ENCODE results near the gene CNIH2. TPM values are rescaled to one million over a fixed set of nuclear protein-coding genes. Genes with fewer than 3 reads are reported as not detected.
A peak's percentile ranks its signal among the peaks of the same experiment; 100 is the strongest.
"Not testable (repeated sequence)": the region's sequence is repeated elsewhere in the genome, so short reads cannot be mapped to it uniquely, and the experiment has no call there.

Gene CNIH2
- total RNA-seq, 1 experiment from 2014 or later: 2.6 TPM

DNA sequence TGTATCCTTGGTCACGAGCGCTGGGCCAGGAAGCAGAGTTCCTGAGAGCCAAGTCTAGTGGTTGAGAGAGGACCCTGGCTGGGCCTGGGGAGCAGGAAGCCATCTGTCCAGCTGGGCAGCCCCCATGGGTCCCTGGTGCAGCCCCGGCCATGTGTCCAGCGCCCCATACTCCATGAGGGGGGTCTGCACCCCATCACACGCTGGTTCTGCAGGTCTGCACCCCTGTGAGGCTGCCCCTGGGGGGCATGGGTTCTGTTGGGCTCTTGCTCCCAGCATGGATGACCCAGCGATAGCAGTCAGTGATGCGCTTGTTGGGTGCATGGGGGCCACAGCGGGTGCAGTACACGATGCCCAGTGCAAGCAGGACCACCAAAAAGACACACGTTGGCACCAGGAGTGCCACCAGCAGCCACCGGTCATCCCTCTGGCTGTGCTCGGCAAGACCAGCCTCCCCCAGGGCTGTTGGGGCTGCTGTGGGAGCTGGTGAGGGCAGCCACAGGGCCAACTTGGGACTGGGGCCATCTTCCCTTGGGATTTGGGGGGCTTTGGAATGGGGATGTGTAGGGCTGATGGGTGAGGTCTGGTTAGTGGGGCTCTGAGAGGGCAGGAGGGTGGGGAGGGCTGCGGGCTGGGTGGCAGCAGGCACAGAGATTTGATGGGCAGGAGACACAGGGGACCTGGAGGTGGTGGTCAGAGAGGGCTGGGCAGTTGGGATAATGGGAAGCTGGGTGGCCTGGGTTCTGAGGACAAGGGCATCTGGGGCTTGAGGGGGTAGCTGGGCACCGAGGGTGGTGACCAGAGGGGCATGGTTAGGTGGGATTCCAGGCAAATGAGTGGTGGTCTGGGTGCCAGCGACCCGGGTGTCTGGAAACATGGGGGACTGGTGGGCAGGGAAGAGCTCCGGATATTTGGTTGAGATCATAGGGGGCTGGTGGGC, 36.9 kb downstream of the CNIH2 start:
- DNase-seq (ENCODE audit: low read depth): no peak

DNA sequence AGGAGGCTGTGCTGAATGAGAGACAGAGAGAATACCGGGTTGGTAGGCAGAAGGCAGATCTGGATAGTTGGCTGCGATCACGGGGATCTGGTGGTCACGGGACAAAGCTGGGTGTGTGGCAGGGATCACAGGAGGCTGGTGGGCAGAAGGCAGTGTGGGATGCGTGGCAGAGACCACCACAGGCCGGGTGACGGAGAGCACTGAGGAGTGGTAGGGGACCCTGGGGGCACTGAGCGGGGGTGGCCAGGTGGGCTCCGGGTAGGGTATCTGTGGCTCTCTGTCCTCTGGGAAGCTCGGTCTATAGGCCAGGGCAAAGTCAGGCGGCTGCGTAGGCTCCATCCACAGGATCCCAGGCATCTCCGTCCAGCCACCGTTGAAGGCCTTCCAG, 37.5 kb downstream of the CNIH2 start:
- no peak for DNase-seq (ENCODE audit: low read depth)

DNA sequence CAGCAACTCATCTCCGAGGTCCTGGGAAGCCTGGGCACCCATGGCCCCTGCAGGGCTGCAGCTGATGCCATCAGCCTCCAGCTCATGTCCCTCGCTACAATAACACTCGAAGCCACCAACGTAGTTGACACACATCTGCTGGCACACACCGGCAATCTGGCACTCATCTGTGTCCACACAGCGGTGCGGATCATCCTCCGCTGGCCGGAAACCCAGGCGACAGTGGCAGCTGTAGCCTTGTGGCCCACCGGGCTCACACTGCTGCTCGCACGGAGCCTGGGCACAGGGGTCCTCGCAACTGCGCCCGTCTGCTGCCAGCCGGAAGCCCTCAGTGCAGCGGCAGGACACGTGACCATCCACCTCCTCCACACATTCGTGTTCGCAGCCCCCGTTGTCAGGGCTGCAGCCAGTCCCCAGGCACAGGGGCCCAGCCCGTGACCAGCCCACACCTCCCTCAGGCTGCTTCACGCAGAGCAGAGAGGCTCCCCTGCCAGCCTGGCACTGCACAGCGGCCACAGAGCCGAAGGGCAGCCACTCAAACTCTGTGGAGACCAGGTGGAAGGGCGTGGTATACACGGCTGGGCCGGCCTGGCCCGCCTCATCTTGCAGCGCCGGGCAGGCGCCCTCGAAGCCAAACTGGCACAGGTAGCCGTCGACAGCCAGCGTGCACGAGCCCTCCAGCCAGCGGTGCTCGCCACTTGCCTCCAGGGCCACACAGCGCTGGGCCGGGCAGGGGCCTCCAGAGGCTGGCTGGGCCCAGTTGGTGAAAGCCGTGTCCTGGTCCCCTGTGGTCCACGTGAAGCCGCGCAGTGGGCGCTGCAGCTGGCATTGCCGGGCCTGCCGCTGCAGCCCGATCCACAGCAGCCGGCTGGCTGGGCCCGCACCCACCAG, 38.2 kb downstream of the CNIH2 start:
- DNase-seq (ENCODE audit: low read depth): no peak

DNA sequence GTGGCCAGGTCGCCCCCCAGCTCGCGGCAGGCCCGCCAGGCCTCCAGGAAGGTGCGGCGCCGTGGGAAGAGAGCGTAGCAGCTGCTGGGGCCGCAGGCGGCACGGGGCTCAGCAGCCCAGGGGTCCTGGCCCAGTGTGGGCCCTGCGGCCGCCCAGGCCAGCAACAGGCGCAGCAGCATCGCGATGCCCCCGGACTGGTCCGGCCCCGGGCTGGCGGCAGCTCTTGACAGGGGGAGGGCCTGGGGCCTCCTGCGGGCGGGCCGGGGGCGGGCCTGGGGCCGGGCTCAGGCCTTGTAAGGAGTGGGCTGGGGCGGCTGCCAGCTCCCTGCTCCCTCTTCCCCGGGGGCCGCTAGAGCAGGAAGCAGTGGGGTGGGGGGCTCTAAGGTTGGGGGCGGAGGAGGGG, 38.9 kb downstream of the CNIH2 start, which contains the start of gene CD248:
Gene CD248, minus strand, starts transcription at position 196 of the 403 bp plus-strand sequence. Its CDS starts 17 bp downstream, at position 179.
- DNase-seq (ENCODE audit: low read depth): no peak

DNA sequence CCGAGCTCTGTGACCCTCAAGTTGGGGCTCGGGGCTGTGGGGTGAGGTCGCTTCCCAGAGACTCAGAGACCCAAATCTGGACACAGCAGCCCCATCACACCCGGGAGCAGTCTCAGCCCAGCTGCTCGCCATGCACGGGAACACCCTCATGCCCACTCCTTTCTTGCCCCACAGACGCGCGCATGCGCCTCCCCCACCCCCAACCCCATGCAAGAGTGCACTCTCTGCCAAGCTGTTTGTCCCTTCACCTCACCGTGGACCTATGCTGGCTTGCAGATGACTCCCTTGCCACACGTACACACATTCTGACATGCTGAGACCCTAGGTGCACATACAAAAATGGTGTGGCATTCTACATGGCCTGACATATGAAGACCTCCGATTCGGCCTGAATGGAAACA, 39.3 kb downstream of the CNIH2 start:
- no peak for DNase-seq (ENCODE audit: low read depth)

DNA sequence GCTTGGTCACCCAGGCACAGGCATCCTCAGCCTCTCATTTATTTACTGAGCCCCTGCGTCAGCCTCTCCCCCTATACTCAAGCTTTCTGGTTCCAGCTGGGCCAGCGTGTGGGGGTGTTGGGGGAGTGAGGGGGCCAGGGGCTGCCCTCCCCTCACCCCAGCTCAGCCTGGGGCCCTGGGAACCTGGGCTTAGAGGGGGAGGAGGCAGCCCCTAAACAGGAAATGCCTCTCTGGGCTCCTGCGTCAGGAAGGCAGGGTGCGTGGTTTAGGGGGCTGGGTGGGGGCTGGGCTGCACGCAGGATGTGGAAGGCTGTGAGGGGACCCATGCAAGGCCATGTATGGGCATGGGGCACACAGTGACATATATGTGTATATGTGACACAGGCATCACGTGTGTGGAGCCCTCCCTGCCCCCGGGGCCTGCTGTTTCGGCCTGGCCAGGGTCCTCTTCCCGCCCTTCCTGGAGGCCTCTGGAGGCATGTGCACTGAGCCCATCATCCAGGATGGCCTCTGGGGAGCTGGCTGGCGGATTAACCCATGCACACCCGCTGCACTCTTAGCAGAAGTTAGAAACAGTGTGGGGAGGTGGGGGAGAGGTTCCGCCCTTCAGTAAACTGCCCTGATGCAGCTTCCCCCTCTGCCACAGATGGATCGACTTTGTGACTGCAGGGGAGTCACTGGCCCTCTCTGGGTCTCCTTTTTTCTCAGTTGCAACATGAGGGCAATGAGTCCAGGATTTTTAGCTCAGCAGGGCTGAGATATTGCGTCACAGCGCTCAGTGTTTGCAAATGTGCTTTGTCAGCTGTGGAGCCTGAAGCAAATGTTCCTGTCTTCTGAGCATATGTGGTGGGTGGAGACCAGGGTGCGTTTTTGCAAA, 40.0 kb downstream of the CNIH2 start:
- no peak for DNase-seq (ENCODE audit: low read depth)

DNA sequence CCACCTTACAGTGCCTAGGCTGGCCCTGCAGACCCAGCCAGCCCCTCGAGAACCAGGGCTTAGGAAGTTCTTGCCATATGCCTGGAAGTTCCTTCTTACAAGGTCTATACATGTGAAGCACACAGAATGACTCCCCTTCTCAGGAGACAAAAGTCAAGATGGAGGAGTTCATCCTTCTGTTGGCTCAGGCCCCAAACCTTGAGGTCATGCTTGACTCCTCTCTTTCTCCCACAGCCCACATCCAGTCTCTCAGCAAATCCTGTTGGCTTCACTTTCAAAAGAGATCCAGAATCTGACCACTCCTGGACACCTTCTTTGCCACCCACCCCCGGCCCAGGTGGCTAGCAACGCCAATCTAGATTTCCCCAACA, 40.6 kb downstream of the CNIH2 start:
- DNase-seq (ENCODE audit: low read depth): no peak

DNA sequence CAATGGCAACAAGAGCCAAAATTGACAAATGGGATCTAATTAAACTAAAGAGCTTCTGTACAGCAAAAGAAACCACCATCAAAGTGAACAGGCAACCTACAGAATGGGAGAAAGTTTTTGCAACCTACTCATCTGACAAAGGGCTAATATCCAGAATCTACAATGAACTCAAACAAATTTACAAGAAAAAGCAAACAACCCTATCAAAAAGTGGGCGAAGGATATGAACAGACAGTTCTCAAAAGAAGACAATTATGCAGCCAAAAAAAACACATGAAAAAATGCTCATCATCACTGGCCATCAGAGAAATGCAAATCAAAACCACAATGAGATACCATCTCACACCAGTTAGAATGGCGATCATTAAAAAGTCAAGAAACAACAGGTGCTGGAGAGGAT, 42.3 kb downstream of the CNIH2 start:
- DNase-seq (ENCODE audit: low read depth): not testable (repeated sequence)

DNA sequence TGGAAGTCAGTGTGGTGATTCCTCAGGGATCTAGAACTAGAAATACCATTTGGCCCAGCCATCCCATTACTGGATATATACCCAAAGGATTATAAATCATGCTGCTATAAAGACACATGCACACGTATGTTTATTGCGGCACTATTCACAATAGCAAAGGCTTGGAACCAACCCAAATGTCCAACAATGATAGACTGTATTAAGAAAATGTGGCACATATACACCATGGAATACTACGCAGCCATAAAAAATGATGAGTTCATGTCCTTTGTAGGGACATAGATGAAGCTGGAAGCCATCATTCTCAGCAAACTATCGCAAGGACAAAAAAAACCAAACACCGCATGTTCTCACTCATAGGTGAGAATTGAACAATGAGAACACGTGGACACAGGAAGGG, 42.8 kb downstream of the CNIH2 start:
- DNase-seq (ENCODE audit: low read depth): not testable (repeated sequence)

DNA sequence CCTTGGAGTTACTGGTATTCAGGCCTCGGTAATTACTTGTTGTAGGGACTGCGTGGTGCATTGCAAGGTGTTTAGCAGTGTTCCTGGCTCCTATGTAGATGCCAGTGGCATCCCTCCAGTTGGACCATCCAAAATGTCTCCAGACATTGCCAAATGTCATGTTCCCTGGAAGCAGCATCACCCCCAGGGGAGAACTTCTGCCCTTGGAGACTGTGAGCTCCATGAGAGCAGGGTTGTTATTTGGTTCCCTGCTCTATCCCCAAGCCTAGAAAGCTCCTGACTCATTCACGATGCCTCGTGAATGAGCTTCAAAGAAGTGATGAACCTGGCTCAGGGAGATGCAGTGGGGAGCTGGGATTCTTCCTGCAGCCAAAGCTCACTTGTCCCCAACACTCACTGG, 43.6 kb downstream of the CNIH2 start:
- DNase-seq (ENCODE audit: low read depth): no peak

DNA sequence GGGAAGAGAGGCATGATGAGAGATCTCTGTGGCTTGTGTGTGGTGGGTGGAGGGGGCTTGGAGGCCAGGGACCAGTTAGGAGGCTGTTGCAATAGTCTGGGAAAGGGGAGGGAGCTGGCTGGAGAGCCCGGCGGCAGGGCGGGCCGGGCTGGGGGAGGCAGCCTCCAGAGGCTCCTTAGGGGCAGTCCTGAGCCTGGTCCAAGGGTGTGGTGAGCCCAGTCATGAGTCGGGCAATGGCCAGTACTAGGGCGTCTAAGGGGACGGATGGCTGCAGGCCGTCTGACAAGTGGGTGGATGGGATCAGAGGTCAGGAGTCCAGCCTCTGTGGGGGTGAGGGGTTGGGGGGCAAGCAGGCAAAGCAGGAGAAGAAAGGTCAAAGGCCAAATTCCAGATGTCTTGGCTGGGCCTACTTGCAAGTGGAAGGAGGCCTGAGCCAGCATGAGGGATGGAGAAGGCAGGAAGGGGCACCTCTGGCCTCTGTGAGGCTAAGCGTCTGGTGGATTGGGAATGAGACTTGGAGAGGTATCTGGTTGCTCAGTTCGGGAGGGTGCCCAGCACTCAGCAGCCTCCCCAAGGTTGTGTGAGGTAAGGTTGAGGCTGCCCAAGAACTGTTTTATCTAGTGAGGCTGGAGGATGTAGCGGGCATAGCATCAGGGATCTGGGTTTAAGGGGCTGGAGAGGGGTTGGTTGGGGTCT, 44.9 kb downstream of the CNIH2 start:
- no peak for DNase-seq (ENCODE audit: low read depth)

DNA sequence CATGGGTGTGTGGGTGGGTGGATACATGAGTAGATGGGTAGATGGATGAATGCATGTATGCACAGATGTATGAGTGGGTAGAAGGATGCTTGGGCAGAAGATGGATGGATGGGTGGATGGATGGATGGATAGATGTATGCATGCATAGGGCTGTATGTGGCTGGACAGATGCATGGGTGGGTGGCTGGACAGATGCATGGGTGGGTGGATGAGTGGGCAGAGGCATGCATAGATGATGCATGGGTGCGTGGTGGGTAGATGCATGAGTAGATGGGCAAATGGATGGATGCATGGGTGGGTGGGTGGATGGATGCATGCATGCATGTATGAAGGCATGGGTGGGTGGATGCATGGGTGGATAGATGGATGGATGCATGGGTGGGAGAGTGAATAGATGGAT, 45.7 kb downstream of the CNIH2 start:
- no peak for DNase-seq (ENCODE audit: low read depth)

DNA sequence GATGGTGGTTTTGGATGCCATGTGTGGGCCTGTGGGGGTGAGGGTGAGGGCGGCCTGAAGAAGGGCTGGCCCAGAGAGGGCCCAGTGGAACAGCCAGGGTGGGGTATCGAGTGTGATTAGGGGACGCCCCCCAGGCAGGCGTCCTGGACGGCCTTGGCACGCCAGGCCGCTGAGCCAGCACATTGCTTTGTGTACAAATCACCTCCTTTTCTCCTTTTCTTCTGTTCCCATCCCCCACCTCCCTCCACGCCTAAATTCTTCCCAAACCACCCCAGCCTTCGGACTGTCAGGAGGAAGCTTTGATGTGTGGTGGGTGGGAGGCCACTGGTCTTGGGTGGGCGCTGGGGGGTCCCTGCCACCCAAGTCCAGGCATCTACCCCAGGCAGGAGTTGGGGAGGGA, 46.7 kb downstream of the CNIH2 start:
- DNase-seq (ENCODE audit: low read depth): no peak

DNA sequence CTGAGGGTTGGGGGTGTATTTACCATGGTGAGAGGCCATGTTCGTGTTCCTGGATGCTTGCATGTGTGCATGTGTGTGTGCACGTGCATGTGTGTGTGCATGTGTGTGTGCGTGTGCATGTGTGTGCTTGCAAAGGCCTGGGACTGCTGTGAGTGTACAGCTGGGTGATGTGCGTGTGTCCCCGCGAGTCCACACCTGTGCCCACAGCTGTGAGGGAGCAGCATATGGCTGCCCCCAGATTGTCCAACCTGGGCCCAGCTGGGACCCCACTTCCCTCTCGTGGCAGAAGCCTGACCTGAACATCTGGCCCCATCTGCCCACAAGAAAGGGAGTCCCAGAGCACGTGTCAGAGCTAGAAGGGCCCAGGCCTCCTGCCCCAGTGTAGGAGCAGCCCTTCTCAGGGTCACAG, 47.3 kb downstream of the CNIH2 start:
- no peak for DNase-seq (ENCODE audit: low read depth)

DNA sequence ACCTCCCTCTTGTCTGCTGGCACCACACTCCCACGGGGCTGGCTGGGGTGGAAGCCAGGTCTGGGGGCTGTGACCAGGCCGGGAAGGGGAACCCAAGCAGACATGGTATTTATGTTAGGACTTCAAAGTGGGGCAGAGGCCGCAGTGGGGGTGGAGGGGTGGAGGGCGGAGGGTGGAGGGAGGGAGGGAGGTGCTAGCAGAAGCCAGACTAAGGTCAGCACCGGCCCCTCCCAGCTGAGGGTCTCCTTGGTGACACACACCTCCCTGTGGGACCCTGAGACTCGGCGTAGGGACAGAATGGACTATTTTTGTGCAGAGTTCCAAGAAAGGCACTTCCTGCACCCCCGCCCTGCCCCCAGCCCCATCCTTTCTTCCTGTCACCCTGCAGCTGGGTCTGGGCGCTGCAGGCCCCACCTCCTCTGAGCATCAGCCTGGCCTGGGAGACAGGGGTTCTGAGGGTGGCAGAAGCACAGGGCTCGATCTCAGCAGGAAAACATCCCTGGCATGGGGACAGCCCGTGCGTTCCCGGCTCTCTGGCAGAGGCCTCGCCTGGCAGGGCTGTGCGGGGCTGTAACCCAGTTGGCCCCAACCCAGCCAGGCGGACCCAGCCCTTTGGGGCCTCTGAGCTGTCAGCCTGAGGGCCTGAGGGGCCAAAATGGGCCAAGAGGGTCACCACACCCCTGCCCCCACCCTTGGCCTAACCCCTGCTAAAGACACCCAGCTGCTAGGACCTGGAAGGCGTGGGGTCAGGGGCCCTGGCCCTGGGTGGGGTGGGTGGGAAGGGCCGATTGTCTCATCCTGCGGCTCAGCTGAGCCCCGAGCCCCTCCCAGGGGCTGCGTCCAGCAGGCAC, 48.5 kb downstream of the CNIH2 start:
- no peak for DNase-seq (ENCODE audit: low read depth)

DNA sequence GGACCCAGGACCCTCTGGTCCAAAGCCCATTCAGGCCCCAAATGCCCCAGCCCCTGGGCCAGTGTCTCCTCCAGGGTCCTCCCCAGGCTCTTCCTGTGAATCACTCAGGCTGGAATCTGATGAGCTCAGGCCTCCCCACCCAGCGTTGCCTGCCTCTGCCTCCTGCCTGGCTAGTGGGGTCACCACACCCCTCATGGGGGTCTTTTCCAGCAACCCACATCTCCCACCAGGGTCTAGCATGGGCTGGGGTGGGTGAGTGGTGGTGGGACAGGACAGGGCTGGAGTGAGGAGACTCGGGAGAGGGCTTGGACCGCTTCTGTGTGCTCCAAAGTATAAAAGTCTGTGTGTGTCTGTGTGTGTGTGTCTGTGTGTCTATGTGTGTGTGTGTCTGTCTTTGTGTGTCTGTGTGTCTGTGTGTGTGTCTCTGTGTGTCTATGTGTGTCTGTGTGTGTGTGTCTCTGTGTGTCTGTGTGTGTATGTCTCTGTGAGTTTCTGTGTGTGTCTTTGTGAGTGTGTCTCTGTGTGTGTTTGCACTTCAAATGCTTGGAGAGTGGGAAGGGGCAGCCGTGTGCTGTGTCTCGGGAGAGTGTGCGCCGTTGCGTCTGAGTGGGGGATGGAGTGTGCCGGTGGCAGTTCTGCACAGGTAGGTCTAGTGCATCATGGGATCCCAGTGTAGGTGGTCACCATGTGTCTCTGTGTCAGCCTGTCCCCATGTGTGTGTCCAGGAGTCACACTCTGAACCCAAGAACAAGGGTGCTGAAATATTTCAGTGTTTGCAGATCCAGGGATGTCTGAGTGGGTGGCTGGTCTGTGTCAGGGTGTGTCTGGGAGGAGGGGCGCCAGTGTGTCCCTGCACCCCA, 49.4 kb downstream of the CNIH2 start:
- peak; percentile 66 for DNase-seq (ENCODE audit: low read depth)

DNA sequence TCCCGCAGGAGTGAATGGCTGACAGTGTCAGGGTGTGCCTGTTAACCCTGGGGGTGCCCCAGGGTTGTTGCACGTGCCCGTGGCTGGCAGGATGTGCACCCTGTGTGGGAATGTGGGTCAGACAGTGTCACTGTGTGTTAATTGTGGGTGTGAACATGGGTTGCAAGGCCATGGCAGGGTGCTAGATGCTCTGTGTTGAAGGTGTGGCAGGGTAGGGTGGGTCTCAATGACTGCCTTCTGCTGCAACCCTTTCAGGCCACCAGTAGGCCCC, 50.0 kb downstream of the CNIH2 start:
- no peak for DNase-seq (ENCODE audit: low read depth)

DNA sequence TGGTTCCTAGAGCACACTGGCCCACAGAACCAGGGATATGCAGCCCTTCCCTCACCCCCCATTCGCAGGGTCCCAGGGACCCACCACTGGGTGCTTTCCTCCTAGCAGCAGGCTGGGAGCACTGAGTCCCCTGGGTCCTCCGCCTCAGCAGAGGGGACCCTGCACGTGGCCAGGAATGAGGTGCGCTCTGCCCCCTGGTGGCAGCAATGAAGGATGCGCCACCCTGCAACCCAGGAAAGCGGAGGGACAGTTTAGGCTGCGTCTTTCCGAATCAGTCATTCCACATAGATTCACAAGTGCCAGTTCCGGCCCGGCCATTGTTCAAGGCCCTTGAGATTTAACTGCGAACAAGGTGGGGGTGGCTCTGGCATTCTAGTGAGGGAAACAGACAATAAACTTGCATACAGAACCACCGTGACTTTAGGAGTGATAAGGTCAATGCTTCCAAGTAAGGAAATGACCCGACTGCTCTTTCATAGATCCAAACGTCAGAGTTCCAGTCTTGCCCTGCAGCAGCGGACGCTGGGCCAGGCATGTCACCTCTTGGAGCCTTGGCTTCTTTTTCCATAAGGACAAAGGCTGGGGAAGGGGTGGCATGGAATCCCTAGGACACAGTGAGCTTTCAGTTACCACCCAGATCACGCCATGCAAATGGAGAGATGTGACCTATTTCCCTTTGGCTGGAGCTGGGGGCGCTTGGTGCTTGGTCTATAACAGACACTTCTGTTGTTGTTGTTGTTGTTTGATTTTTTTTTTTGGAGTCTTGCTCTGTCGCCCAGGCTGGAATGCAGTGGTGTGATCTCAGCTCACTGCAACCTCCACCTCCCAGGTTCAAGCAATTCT, 50.5 kb downstream of the CNIH2 start:
- DNase-seq (ENCODE audit: low read depth): peak; percentile 80
